ENCODE data around the gene BMP2K. TPM values are rescaled to one million over a fixed set of nuclear protein-coding genes. Genes with fewer than 3 reads are reported as not detected.

The BMP2K gene
- total and polyA plus RNA-seq, 2 of the 8 experiments (the other 6 are each of a cell fraction or from before 2014, with no cell fraction given) = 15.6 to 24.1 TPM

DNA sequence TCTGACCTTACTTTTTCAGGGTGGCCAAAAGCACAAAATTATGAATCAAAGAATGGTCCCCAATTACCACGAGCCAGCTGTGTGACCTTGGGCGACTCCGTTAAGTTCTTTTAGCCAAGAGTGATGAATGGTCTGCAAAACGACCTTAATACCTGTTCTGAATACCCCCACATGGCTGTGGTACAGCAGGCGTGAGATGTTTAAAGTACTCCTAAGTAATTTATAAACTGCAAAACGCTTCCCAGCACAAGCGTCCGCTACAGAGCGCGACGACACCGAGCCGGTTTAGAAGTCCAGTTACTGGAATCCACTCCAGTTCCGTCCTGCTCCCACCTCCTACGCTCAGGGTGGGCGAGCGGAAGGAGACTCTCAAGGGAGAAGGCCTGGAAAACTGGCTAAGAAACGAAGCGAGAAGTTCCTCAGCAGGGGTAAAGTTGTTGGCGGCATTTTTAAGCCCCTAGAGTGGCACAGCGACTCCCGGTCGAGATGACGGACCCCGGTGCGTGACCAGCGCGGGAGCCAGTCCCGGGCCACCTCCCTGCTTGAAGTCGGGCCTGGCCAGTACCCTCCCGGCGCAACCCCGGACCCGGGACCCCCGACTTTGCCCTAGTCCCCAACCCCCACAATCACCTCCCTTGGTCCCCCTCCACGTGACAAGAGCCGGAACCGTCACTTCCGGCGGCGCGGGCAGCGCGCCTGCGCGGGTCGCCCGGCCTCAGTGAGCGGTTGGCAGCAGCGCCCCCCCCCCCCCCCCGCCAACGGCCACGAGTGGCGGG is 659 bp upstream of the BMP2K start (continued):
- TF ChIP-seq, protein P1, sequence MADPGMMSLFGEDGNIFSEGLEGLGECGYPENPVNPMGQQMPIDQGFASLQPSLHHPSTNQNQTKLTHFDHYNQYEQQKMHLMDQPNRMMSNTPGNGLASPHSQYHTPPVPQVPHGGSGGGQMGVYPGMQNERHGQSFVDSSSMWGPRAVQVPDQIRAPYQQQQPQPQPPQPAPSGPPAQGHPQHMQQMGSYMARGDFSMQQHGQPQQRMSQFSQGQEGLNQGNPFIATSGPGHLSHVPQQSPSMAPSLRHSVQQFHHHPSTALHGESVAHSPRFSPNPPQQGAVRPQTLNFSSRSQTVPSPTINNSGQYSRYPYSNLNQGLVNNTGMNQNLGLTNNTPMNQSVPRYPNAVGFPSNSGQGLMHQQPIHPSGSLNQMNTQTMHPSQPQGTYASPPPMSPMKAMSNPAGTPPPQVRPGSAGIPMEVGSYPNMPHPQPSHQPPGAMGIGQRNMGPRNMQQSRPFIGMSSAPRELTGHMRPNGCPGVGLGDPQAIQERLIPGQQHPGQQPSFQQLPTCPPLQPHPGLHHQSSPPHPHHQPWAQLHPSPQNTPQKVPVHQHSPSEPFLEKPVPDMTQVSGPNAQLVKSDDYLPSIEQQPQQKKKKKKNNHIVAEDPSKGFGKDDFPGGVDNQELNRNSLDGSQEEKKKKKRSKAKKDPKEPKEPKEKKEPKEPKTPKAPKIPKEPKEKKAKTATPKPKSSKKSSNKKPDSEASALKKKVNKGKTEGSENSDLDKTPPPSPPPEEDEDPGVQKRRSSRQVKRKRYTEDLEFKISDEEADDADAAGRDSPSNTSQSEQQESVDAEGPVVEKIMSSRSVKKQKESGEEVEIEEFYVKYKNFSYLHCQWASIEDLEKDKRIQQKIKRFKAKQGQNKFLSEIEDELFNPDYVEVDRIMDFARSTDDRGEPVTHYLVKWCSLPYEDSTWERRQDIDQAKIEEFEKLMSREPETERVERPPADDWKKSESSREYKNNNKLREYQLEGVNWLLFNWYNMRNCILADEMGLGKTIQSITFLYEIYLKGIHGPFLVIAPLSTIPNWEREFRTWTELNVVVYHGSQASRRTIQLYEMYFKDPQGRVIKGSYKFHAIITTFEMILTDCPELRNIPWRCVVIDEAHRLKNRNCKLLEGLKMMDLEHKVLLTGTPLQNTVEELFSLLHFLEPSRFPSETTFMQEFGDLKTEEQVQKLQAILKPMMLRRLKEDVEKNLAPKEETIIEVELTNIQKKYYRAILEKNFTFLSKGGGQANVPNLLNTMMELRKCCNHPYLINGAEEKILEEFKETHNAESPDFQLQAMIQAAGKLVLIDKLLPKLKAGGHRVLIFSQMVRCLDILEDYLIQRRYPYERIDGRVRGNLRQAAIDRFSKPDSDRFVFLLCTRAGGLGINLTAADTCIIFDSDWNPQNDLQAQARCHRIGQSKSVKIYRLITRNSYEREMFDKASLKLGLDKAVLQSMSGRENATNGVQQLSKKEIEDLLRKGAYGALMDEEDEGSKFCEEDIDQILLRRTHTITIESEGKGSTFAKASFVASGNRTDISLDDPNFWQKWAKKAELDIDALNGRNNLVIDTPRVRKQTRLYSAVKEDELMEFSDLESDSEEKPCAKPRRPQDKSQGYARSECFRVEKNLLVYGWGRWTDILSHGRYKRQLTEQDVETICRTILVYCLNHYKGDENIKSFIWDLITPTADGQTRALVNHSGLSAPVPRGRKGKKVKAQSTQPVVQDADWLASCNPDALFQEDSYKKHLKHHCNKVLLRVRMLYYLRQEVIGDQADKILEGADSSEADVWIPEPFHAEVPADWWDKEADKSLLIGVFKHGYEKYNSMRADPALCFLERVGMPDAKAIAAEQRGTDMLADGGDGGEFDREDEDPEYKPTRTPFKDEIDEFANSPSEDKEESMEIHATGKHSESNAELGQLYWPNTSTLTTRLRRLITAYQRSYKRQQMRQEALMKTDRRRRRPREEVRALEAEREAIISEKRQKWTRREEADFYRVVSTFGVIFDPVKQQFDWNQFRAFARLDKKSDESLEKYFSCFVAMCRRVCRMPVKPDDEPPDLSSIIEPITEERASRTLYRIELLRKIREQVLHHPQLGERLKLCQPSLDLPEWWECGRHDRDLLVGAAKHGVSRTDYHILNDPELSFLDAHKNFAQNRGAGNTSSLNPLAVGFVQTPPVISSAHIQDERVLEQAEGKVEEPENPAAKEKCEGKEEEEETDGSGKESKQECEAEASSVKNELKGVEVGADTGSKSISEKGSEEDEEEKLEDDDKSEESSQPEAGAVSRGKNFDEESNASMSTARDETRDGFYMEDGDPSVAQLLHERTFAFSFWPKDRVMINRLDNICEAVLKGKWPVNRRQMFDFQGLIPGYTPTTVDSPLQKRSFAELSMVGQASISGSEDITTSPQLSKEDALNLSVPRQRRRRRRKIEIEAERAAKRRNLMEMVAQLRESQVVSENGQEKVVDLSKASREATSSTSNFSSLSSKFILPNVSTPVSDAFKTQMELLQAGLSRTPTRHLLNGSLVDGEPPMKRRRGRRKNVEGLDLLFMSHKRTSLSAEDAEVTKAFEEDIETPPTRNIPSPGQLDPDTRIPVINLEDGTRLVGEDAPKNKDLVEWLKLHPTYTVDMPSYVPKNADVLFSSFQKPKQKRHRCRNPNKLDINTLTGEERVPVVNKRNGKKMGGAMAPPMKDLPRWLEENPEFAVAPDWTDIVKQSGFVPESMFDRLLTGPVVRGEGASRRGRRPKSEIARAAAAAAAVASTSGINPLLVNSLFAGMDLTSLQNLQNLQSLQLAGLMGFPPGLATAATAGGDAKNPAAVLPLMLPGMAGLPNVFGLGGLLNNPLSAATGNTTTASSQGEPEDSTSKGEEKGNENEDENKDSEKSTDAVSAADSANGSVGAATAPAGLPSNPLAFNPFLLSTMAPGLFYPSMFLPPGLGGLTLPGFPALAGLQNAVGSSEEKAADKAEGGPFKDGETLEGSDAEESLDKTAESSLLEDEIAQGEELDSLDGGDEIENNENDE (IDR thresholded peaks at IDR 0.05; ENCODE audit: insufficient replicate concordance, low read length) = no peak
- TF ChIP-seq SUZ12 (IDR thresholded peaks at IDR 0.05; ENCODE audit: low read length) = no peak
- TF ChIP-seq POLR2AphosphoS5 (IDR thresholded peaks at IDR 0.05; ENCODE audit: low read depth, low read length) = peak; percentile 92
- TF ChIP-seq GTF2F1 (IDR thresholded peaks at IDR 0.05; ENCODE audit: borderline replicate concordance, low read depth, low read length) = no peak
- TF ChIP-seq ZNF274 (IDR thresholded peaks at IDR 0.05; ENCODE audit: borderline replicate concordance, extremely low read depth, low read length) = no peak
- no peak; the same call in none of the 2 replicates for TF ChIP-seq TBP (IDR thresholded peaks at IDR 0.05; ENCODE audit: low read depth, low read length)
- no peak for TF ChIP-seq CTBP2 (IDR thresholded peaks at IDR 0.05; ENCODE audit: borderline replicate concordance, insufficient read depth, insufficient read length, low read length)
- no peak for TF ChIP-seq KDM5A (IDR thresholded peaks at IDR 0.05; ENCODE audit: low read length)
- 0 out of 4 replicates have a peak, but pooled peaks have one; percentile 21 to 52 for TF ChIP-seq HDAC2 (IDR thresholded peaks at IDR 0.05; ENCODE audit: borderline replicate concordance in 1 of 2, low read depth in 2 of 2, low read length in 2 of 2)
- peak; percentile 76 for TF ChIP-seq SP4 (IDR thresholded peaks at IDR 0.05; ENCODE audit: low read length)
